ENCODE results near the gene CRHR1. TPM values are rescaled to one million over a fixed set of nuclear protein-coding genes. Genes with fewer than 3 reads are reported as not detected.

The CRHR1 gene
- not detected in 2 replicates for total RNA-seq

DNA sequence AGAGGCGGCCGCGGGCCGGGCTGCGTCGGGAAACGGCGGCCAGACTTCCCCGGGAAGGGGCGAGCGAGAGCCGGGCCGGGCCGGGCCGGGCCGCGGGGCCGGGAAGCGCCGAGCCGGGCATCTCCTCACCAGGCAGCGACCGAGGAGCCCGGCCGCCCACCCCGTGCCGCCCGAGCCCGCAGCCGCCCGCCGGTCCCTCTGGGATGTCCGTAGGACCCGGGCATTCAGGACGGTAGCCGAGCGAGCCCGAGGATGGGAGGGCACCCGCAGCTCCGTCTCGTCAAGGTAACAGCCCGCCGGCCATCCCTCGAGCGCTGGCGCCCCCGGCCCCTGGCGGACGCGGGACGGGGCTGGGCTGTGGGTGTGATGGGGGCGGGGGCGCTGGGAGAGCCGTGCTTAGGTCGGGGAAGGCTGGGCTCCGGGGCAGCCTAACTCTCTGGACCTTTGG lies at the start of gene CRHR1:
Gene CRHR1, plus strand, starts transcription at position 28 of the 448 bp plus-strand sequence. Its CDS starts 225 bp downstream, at position 253.

DNA sequence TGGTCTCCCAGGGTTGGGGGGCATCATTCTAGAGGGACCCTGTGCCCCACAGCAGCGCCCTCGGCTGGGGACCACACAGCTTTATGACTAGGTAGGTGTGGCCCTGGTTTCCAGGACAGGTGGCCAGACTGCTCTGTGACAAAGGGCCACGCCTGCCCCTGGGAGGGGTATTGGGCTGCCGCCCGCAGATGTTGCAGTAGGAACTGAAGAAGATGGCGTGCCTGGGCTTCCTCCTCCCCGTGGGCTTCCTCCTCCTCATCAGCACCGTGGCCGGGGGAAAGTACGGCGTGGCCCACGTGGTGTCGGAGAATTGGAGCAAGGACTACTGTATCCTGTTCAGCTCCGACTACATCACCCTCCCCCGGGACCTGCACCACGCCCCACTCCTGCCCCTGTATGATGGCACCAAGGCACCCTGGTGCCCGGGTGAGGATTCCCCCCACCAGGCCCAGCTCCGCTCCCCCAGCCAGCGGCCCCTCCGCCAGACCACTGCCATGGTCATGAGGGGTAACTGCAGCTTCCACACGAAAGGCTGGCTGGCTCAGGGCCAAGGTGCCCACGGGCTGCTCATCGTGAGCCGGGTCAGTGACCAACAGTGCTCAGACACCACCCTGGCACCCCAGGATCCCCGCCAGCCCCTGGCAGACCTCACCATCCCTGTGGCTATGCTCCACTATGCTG lies 60.7 kb downstream of the CRHR1 start, which contains the start of gene SPPL2C:
Gene SPPL2C, plus strand, starts transcription at position 187 of the 681 bp plus-strand sequence. Its CDS starts 26 bp downstream, at position 213.

Other genes with a start within 250 kb of the CRHR1 start
- gene SPPL2C, start 60.6 kb downstream of the CRHR1 start, total RNA-seq: not detected in 2 replicates
- gene MAPT, start 110.2 kb downstream of the CRHR1 start, total RNA-seq: 0.14 and 0.18 TPM in 2 replicates
- gene STH, start 214.9 kb downstream of the CRHR1 start, total RNA-seq: not detected in 2 replicates

All from smooth muscle cell of bladder (primary cell).